HG03280 (cell line): ENCODE data around the gene NRARP.

Experiments used
- ATAC-seq: cut with Tn5 transposase; IDR thresholded peaks from one replicate; pipeline ENCODE4 v1.9.1; 2021; ENCODE audit warnings: mild to moderate bottlenecking, moderate library complexity; ENCODE audit not compliant: unreplicated experiment

The NRARP gene

DNA sequence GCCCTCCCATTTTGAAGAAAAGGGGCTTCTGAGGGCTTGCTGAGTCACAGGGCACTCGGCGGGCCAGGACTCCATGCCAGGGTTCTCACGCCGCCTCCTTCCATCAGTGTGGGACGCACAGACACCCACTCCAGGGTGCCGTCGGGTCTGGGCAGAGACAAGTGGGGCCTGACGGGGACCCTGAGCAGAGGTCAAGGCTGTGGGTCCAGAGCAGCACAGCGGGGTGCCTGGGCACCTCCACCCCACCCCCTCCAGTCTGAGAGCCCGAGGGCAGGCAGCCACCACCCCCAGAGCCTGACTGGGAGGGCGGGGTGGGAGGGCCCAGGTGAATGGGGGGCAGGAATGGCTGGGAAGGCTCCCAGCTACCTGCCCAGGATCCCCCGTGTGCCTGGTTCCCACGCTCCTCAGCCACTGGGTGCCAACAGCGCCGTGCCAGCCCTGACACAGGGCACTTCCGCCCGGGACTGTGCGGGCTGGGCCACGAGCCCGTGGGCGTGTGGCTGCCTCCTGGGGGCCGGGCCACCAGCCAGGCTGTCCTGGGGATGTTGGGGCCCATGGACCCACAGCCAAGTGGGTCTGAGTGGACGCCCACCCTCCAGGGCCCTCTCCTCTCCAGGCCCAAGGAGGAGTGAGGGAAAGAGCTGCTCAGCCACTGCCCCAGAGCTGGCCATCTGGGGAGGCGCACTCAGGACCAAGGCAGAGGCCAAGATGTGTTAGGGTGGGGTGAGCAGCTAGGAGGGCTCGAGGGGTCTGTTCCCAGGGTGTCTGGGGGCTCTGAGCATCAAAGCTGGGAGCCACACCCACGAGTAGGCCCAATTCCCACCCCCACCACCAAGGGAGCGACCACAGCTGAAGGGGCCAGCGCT is 10.1 kb upstream of the NRARP start:
- no peak for ATAC-seq

DNA sequence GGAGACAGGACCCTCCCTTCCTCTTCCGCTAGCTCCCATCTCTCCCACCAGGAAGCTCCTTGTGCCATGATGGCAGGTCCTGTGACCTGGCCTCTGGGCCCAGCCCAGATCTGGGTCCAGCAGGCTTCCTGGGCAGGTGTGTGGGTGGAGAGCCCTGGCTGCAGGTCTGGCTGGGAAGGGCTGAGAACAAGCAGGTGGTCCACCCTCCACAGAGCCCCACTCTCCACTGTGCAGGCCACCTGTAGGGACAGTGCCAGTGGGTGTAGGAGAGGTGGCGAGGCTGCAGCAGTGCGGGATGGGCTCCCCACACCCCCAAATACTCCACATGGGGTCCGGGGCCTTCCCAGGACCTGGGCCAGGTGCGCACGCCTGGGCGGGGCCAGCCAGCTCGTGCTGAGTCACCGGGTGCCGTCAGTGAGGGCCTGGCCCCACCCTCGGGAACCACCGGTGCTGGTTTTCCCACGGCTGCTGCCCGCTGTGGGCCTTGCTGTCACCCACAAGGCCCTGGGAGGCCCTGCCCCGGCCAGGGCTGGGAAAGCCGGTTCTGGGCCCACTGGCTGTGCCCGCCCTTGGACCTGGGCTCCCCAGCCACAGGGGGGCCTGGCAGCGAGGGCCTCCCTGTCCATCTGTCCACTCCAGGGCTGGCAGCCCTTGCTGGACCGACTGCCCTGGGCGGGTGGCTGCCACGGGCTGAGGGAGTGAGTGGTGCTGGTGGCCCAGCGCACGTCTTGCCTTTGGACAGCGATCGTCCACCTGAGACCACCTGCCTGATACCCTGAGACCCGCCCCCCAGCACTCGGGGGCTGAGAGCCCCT is 9.3 kb upstream of the NRARP start:
- ATAC-seq: no peak

DNA sequence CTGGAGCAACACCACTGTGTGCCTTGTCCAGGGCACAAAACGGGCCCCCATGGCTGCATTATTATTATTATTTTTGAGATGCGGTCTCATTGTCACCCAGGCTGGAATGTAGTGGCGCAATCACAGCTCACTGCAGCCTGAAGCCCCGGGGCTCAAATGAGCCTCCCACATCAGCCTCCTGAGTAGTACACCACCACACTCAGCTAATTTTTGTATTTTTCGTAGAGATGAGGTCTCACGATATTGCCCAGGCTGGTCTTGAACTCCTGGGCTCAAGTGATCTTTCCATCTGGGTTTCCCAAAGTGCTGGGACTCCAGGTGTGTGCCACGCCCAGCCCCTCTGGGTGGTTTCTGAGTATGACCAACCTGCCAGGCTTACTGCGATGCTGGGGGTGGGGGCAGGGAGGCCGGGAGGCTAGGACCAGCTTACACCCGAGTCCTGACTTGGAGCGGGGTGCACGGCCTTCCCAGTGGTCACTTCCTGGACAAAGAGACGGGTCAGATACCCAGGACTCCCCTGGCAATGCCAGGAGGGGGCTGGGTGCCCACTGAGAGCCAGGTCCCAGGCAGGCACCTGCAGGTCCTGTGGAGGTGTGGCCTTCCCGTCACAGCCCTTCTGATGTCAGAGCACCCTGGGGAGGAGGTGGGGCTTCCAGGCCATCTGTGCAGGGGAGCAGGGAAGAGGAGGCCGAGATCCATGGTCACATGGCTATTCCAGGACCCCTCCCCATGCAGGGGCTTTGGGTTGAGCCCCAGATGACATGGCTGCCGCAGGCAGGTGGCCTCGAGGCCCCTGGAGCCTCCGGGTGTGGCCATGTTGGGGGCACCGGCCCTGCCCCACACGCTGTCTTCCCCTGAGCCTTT is 8.3 kb upstream of the NRARP start:
- no peak for ATAC-seq

DNA sequence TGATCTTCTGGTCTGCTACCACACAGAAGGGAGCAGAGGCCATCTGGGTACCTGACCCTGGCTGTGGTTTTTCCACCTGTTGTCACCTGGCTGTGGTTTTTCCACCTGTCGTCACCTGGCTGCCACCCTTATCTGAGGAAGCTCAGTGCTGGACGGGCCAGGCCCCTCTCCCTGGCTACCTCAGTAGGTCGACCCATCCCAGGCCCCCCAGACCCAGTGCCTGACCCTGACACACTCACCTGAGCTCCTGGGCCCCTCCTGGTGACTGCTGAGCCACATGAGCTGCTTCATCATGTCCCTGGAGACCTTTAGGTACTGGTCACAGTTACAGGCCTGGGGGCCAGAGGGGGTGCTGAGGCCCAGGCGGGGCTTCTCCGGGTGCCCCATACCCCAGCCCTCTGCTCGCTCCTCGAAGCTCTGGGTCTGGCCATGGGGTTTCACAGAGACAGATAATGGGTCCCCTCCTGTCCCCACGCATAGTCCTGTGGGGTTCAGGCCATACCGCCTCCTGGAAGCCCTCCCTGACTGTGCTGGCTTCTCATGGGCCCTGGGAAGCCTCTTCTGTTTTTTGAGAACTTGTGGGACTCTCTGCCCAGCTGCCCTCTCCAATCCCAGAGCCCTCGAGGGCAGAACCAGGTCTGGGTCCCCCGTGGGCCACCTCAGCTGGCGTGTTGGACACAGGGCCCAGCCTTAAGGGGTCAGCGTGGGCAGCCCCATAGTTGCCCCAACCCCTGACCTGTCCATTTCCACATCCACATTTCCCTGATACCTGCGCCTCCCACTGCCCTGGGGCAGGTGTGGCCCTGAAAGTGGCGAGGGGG is 7.5 kb upstream of the NRARP start:
- ATAC-seq: no peak

DNA sequence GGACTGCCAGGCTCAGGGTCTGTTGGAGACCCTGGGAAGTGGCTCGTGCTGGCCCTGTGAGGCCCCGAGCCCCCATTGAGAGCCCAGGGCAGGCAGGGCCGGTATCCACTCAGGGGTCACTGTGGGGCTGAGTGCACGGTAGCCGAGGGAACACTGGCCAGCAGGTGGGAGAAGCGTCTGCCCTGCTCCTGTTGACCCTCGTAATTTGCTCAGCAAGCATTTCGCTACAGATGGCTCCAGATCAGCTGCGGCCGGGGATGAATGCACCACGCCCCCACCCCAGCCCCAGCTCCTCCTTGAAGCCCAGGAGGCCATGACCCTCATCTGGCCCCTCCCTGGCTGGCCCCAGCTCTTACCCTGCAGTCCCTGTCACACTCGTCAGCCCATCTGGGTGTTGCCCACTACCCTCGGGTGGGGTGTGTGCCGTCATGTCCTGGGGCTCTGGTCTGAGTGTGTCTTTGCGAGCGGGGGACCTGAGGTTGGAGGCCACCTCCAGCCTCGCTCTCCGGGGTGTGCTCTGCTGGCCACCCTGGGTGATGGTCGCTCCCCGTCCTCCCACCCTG is 6.1 kb upstream of the NRARP start:
- no peak for ATAC-seq

DNA sequence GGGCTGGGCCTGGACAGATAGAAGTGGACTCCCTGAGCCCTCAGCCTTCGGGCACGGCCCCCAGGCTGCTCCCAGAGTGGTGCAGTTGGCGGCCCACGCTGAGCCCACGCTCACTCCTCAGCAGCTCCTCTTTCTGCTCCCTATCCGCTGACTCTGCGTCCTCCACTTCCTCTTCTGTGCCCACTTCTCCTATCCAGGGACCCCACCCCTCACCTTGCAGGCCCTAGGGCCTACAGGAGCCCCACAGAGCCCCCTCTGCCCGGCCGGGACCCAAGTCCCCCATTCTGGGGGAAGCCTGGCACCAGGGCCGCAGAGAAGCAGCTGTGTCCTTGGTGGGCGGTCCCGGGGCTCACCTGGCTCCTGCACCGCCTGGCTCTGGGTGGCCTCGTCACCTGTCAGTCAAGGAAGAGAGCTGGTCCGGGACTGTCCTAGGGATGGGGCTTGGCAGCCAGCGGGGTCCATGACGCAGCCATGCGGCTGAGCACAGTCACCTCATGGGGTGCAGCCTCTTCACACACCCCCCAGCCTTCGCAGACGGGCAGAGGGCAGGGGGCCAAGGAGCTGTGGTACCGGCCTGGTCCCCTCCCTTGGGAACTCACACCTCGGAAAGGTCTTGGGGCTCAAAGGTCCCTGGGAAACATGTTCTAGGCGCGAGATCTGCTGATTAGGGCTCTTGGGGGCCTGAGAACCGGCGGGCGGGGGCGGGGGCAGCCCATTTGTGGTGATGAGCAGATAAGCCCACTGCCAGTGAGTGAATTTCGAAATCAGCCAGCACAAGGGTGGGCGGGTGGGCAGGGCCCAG is 5.4 kb upstream of the NRARP start:
- ATAC-seq: no peak

DNA sequence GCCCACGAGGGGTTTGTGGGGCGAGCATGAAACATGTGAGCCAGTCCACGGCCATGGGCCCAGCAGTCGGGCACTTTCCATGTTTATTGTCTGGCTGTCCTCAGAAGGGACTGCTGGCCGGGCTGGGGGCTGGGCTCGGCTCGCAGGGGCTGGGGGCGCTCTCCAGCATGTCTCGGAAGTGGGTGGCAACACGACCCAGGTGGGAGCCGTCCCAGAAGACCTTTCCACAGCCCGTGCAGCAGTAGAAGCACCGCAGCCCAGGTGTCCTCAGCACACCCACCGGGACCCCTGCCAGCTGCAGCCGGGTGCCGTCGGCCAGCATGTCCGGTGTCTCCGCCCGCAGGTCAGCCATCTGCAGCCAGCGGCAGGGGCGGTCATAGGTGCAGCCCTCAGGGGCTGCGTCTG is 4.8 kb upstream of the NRARP start:
- no peak for ATAC-seq

DNA sequence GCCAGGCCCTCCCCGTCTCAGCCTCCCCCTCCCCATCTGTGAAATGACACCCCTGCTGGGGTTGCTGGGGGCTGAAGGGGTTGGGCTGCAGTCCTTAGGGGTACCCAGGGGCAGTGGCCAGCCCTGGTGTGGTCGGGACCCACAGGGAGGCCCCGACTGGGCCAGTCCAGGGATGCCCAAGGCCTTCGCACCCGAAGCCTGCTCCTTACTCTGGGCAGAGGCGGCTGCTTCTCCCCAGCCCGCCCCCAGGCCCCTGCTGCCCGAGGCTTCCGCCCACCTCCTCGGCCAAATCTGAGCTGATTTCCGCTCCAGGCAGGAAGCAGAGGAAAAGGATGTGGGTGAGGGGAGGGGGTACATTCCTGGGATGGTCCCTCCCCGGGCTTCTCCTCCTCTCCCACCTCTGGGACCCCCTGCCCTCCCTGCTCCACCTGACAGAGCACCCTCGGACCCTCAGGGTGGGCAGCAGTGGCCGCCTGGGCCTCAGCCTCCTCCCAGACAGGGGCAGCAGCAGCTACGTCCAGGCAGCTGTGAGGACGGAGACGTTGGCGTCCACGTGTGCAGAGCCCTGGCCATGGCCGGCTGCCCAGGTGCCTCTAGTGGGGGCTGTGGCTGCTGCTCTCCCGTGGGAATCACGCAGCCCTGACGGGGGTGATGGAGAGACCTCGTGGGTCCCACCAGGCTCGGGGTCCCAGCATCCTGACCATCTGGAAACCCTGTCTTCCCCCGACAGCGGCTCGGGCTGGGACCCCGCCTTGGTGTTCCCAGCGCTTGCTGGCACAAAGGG is 4.2 kb upstream of the NRARP start:
- ATAC-seq: no peak

DNA sequence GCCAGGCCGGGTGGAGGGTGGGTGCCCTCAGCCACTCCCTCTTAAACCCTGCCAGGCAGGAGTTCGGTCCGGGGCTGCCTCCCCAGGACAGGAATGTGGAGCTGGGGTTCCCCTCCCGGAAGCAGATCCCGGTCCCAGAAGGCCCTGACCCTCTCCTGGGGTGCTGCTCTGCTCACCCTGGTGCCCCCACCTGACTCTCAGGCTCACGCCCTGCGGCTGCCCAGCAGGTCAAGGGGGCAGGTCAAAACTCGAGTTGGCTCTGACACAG is 3.7 kb upstream of the NRARP start:
- no peak for ATAC-seq

DNA sequence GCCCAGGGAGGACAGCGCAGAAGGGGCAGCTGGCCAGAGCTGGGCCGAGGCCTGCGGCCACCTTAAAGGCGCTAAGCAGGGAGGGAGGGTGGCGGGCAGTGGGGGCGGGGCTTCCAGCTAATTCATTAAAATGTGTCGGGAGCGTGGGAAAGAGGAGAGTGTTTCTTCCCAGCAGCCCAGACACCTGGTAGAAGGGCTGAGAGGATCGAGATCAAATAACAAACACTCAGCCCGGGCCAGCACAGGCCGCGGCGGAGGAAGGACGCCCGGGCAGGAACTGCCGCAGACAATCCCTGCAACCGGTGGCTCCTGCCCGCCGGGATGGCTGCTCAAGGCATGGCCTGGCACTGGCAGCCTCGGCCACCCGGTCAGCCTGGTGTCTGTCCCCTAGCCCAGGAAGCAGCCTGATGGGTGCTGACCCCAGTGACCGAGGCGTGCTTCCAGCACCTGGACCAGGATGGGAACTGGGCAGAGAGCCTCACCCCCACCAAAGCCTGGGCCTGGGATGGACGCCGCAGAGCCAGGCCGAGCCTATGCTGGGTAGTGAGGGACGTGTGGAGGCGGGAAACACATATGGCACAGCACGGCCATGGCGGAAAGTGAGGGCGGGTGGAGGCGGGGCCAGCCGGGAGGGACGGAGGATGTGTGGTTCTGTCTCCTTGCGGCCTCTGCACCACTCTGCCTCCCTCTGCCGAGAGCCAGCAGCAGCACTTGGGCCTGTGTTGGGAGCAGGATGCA is 3.2 kb upstream of the NRARP start:
- ATAC-seq: no peak

DNA sequence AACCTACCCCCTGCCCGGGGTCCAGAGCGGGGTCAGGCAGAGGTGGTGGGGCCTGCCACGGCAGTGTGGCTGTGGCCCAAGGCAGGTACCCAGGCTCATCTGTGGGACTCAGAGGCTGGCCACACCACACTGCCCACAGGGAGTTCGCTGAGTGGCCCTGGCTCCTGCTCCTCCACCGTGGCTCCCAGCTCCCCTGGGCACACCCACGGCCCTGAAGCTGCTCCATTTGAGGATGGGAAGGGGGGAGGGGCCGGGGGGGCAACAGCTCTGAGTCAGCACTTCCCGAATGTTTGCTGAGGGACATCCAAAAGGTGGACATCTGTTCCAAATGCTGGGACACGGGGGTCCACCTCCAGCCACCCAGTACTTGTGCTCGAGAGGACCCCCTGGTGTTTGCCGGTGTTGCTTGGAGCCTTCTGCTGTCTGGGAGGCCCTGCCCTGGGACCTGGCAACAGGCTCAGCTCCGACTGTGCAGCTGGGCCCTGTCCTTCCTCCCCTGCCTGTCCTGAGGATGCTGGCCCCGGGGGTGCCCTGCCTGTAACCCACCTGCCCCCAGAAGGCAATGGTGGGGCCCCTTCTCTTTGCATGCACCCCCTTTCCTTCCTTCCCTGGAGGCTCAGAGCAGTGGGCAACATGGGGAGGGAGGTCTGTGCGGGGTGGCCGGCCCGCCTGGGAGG is 2.5 kb upstream of the NRARP start:
- no peak for ATAC-seq

DNA sequence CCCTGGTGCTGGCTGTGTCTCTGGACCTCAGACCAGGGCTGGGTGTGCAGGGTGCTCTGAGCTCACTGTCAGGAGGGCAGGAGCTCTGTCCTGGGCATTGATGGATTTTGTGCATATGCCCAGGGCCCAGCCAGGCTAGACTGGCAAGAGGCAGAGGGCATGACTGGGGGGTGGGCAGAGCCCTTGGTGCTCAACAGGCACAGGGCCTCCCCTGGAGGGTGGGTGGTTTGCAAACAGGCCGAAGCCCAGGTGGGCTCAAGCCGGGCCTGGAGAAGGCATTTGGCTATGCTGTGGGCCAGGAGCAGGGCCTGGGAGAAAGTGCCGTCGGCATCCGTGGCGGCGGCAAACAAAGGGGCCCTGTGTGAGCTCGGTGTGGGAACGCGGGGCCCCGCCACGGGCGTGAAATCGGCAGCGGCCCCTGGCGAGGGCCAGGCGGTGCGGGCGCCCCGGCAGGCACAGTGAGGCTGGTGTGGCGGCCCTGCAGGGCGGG is 1.9 kb upstream of the NRARP start:
- ATAC-seq: no peak

DNA sequence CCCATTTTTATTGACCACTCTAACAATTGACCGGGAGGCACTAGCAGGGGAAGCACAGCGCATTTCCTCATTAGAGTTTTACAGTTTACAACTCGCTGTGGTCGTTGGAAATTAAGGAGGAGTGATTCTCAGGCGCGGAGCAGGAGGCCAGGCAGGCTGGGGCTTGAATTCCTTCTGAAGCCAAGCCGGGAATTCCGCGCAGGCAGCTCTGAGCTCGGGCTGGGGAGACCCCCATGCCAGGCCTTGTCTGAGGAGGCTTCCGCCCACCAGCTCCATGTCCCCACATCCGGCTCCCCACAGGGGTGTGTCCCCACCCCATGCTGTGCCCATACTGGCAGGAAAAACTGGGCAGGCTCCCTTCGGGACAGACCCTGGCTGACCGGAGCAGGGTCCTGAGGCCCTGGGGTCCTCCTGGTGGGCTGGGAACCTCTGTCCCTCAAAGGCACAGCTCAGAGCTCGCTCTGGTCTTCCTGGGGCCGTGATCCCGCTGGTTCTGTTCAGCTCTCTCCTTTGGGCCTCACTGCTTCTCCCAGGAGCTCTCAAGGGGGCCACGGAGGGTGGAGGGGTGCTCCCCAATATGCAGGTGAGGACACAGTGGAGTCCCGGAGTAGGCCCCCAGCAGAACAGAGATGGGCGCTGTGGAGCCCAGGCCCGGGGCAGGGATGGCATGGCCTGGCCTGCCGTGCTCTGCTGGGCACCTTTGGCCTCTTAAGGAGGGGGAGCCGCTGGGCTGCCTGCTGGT is 1.3 kb upstream of the NRARP start:
- no peak for ATAC-seq

DNA sequence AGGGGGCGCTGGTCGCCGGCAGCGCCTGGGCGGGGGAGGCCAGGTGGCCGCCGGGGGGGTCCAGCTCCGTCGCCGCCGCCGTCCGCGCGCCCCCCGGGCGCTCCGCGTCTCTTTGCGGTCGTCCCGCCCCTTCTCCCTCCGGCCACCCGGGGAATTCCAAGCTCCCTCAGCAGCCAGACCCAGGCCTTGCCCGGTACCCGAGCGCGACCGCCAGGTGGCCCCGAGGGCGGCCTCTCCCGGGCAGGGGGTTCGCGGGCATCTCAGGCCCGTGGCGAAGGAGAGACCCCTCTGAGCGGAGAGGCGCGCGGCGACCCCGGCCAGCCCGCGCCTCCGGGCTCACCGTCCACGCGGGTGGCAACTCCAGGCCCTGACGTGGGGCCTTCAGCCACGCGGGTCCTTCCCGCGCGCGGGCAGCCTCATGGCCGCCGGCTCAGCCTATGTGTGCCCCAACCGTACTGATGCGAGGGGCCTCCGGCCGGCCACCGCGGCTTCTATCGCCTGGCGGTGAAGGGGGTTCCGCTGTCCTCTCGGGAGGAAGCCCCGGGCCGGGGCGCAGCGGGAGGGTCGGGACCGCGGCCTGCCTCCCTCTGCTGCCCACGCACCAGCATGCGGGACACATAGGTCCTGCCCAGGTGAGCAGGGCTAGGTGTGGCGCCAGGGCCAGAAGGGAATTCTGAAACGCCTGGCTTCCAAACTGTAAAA is 529 bp upstream of the NRARP start:
- ATAC-seq: peak; percentile 41

DNA sequence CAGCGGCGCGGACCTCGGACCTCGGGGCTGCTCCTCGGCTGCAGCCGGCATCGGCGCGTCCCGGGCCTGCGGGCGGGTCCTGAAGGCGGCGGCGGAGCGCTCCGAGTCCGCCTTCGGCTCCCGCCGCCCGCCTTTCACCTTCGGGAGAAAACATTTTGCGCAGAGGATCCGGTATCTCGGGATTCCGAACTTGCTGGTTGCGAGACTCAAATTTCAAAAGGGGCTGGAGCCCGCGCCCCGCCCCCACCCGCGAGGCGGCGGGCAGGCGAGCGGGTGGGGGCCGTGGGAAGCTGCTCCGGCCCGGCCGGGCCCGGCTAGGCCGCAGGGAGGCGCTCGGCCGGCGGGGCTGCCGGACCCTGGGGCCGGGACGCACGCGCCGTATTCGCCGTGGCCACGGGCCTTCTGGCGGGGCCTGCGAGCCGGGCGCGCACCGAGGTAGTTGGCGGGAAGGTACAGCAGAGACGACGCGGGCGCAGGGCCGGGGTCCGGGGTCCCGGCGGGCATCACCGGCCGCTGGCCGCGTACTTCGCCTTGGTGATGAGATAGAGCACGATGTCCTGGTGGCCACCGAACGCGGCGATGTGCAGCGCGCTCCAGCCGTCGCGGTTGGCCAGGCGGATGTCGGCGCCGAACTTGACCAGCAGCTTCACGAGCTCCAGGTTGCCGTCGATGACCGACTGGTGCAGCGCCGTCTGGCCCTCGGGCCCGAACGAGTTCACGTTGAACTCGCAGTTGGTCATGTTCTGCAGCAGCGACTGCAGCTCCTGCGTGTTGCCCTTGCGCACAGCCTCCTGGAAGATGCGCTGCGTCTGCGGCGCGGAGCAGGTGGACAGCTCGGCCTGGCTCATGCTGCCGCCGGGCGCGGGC is 757 bp downstream of the NRARP start:
- ATAC-seq: no peak
